Naive thymus-derived CD4-positive, alpha-beta T cell (primary cell): ENCODE results near the gene SLIT3. TPM values are rescaled to one million over a fixed set of nuclear protein-coding genes. Genes with fewer than 3 reads are reported as not detected.

Source experiments
- ATAC-seq: fragments of 150-1000 bp; cut with Tn5 transposase; 2 replicates; pipeline ENCODE4 v1.10.0; 2021; ENCODE audit warnings: mild to moderate bottlenecking, moderate library complexity
- CTCF ChIA-PET: fragments of 350-600 bp; sonication (Branson Sonifier 250); formaldehyde crosslinking; loops from one replicate; lab custom pipeline; 2021; ENCODE audit warnings: antibody characterized with exemption; lab: Charles Lee
- POLR2A ChIA-PET: fragments of 350-600 bp; sonication (Branson Sonifier 250); formaldehyde crosslinking; loops from one replicate; lab custom pipeline; 2021; ENCODE audit warnings: antibody characterized with exemption, inconsistent platforms; lab: Charles Lee
- DNase-seq, 9 donors: peaks; one replicate each; pipeline versions ENCODE4 v3.0.0 to v3.0.0-alpha.2; 2020 to 2022; ENCODE audit warnings: mixed read lengths in 1 of 9
- H3K27ac ChIP-seq: one replicate; pipeline ENCODE4 v1.7.0; 2013; ENCODE audit warnings: mild to moderate bottlenecking, low read depth, low read length, moderate library complexity
- H3K27me3 ChIP-seq, 2 donors: one replicate each; pipeline ENCODE4 v1.7.0; 2013; ENCODE audit warnings: low read length in 2 of 2, mild to moderate bottlenecking in 2 of 2, moderate library complexity in 2 of 2; ENCODE audit not compliant: control insufficient read depth in 2 of 2, insufficient read depth in 2 of 2
- H3K36me3 ChIP-seq, 3 experiments: 1 replicate in 2 of 3; 2 replicates in 1 of 3; pipeline ENCODE4 v1.7.0; 2013; ENCODE audit warnings: low read length in 3 of 3, mild to moderate bottlenecking in 3 of 3, moderate library complexity in 1 of 3; ENCODE audit not compliant: insufficient read depth in 3 of 3, control insufficient read depth in 2 of 3
- H3K4me1 ChIP-seq, 2 donors: one replicate each; pipeline ENCODE4 v1.7.0; 2013; ENCODE audit warnings: low read length in 2 of 2, mild to moderate bottlenecking in 2 of 2, moderate library complexity in 1 of 2; ENCODE audit not compliant: control insufficient read depth in 2 of 2, insufficient read depth in 2 of 2
- H3K4me3 ChIP-seq: 2 replicates; pipeline ENCODE4 v1.7.0; 2013; ENCODE audit warnings: mild to moderate bottlenecking, low read length
- H3K9me3 ChIP-seq, 3 experiments: 1 replicate in 2 of 3; 2 replicates in 1 of 3; pipeline ENCODE4 v1.7.0; 2013; ENCODE audit warnings: low read length in 3 of 3; ENCODE audit not compliant: control insufficient read depth in 2 of 3
- H3K27ac Mint-ChIP-seq, 9 donors: one replicate each; pipeline ENCODE4 v1.8.0; 2020 to 2022; ENCODE audit warnings: mixed read lengths in 9 of 9, mild to moderate bottlenecking in 8 of 9, moderate library complexity in 5 of 9, inconsistent platforms in 2 of 9
- H3K27me3 Mint-ChIP-seq, 5 donors: one replicate each; pipeline ENCODE4 v1.8.0; 2021 to 2022; ENCODE audit warnings: mixed read lengths in 5 of 5, mild to moderate bottlenecking in 1 of 5
- H3K36me3 Mint-ChIP-seq, 5 donors: one replicate each; pipeline ENCODE4 v1.8.0; 2020 to 2022; ENCODE audit warnings: mixed read lengths in 5 of 5, mild to moderate bottlenecking in 3 of 5, inconsistent platforms in 1 of 5
- H3K4me1 Mint-ChIP-seq, 7 donors: one replicate each; pipeline ENCODE4 v1.8.0; 2020 to 2022; ENCODE audit warnings: mixed read lengths in 7 of 7, mild to moderate bottlenecking in 3 of 7, inconsistent platforms in 1 of 7
- H3K4me3 Mint-ChIP-seq, 10 donors: one replicate each; pipeline ENCODE4 v1.8.0; 2020 to 2022; ENCODE audit warnings: mild to moderate bottlenecking in 10 of 10, mixed read lengths in 10 of 10, moderate library complexity in 6 of 10, inconsistent platforms in 2 of 10
- H3K9me3 Mint-ChIP-seq, 11 donors: one replicate each; pipeline ENCODE4 v1.8.0; 2020 to 2022; ENCODE audit warnings: mixed read lengths in 11 of 11, mild to moderate bottlenecking in 4 of 11, inconsistent platforms in 1 of 11, moderate library complexity in 1 of 11
- intact Hi-C, 2 donors: fragments of 100-400 bp; cut with micrococcal nuclease; formaldehyde crosslinking; loops; one replicate each; pipeline ENCODE4 v1.15.1; 2023
- polyA plus RNA-seq, 2 donors: library from polyadenylated mRNA; unstranded; fragments of 300-500 nt; fragmentation: Illumina TruSeq; gene quantifications; one replicate each; pipeline ENCODE4 v1.2.3, GENCODE V29; 2021
- total RNA-seq, 6 experiments: library from RNA in 5 of 6; stranded (reverse) in 5 of 6; gene quantifications; 1 replicate in 5 of 6; 2 replicates in 1 of 6; pipeline ENCODE4 v1.2.3 and lab custom pipeline; 2021 to 2026

SLIT3 gene
- total and polyA plus RNA-seq, 7 experiments from 2014 or later, result 0.34 TPM; not detected in 6

DNA sequence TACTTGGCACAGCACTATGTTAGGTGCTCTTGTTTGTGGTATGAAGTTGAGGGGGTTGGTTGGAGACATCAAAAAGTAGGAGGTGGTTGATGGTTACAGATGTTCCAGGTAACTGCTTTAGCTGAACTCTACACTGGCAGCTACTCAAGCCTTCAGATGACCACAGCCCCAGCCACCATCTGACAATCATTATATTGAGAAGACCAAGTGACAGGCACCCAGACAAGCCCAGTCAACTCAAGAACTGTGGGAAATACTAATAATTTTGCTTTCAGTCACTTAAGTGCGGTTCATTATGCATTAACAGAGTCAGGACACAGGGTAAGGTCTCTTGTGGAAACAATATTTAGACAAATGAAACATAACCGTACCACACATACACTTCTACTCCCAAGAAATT is 38.9 kb upstream of the SLIT3 start:
- no peaks in the 10 kb centered on the region for H3K4me1 Mint-ChIP-seq
- Histone ChIP-seq H3K27ac (no peak overlapping the region), H3K4me1 (no peaks in the 10 kb centered on the region), H3K4me3 (no peak overlapping the region), H3K9me3 (no peaks in the 10 kb centered on the region), H3K27me3 (no peaks in the 10 kb centered on the region), H3K36me3 (no peaks in the 10 kb centered on the region)
- no peak overlapping the region for H3K27ac Mint-ChIP-seq
- ChIA-PET CTCF (no interaction called here), POLR2A (no interaction called here)
- H3K36me3 Mint-ChIP-seq, result no peaks in the 10 kb centered on the region
- intact Hi-C loops, result loop anchor here in 1 of 2 donors (10.0 kb wide), 1 partner anchor 335 kb away; no protein-coding TSS in a partner anchor
- peaks cover 0 to 5% (median 0%) of the 10 kb centered on the region in 11 donors for H3K9me3 Mint-ChIP-seq
- no peak overlapping the region for H3K4me3 Mint-ChIP-seq
- H3K27me3 Mint-ChIP-seq, result peaks cover 2 to 33% (median 19%) of the 10 kb centered on the region in 5 donors
- ATAC-seq, result no peak
- no peak for DNase-seq

- H3K9me3 Mint-ChIP-seq, result peaks cover 0 to 5% (median 0%) of the 10 kb centered on the region in 11 donors
- POLR2A ChIA-PET, result no interaction called here
- no peaks in the 10 kb centered on the region for H3K9me3 ChIP-seq
- no peak overlapping the region for H3K27ac Mint-ChIP-seq
- ATAC-seq, result no peak
- H3K27ac ChIP-seq, result no peak overlapping the region
- H3K4me1 ChIP-seq, result no peaks in the 10 kb centered on the region
- no peak for DNase-seq
- no peak overlapping the region for H3K4me3 ChIP-seq
- intact Hi-C loops, result loop anchor here in 1 of 2 donors (10.0 kb wide), 1 partner anchor 339 kb away; no protein-coding TSS in a partner anchor
- H3K27me3 Mint-ChIP-seq, result peaks cover 2 to 24% (median 14%) of the 10 kb centered on the region in 5 donors
- H3K4me1 Mint-ChIP-seq, result no peaks in the 10 kb centered on the region
- CTCF ChIA-PET, result no interaction called here
- no peaks in the 10 kb centered on the region for H3K27me3 ChIP-seq
- H3K36me3 ChIP-seq, result no peaks in the 10 kb centered on the region
- H3K36me3 Mint-ChIP-seq, result peaks cover 0 to 5% (median 0%) of the 10 kb centered on the region in 5 donors
- H3K4me3 Mint-ChIP-seq, result no peak overlapping the region
These were observed 35.3 kb upstream of the SLIT3 start for GRCh38 chr5:169336242-169336641.

DNA sequence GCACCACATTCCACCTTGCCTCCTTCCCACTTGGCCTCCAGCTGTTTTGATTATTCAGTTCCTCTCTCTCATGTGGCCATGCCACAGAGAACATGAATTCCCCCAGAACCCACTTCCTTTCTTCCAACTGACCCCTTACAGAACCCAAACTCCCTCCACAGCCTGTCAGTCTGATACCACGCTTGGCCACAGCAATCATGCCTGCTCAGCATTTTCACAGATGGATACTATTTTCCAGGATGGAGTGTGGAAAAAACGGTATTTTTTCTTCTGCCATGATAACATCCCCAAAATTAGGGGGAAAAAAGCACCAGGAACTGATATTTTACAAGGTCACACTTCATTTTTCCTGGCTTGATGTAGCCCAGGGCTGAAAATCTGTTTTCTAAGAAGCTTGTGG is 34.9 kb upstream of the SLIT3 start:
- ATAC-seq (no peak), DNase-seq (no peak)
- intact Hi-C loops, result loop anchor here in 1 of 2 donors (10.0 kb wide), 1 partner anchor 339 kb away; no protein-coding TSS in a partner anchor
- Mint-ChIP-seq H3K27me3 (peaks cover 2 to 24% (median 14%) of the 10 kb centered on the region in 5 donors), H3K36me3 (peaks cover 0 to 5% (median 0%) of the 10 kb centered on the region in 5 donors), H3K27ac (no peak overlapping the region), H3K4me1 (no peaks in the 10 kb centered on the region), H3K4me3 (no peak overlapping the region), H3K9me3 (peaks cover 0 to 5% (median 0%) of the 10 kb centered on the region in 11 donors)
- Histone ChIP-seq H3K36me3 (no peaks in the 10 kb centered on the region), H3K27ac (no peak overlapping the region), H3K4me3 (no peak overlapping the region), H3K4me1 (no peaks in the 10 kb centered on the region), H3K9me3 (no peaks in the 10 kb centered on the region), H3K27me3 (no peaks in the 10 kb centered on the region)
- CTCF ChIA-PET, result no interaction called here
- POLR2A ChIA-PET, result no interaction called here

DNA sequence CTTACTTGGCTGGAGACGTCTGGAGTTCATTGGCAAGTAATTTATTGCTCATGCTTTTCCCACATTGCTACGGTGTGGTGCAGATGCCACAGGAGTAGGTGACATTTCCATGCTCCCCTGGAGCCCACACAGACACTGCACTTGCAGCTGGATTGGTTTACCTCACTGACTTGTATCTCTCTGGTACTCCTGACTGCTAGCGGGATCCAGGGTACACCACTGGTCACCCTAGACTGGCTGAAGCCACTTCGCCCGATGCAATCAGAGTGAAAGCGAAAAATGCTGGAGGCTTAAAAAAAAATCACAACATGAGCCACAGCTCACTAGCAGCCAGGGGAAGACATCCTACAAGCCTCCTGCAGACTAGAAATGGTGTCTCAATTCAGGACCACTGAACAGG is 32.6 kb upstream of the SLIT3 start:
- H3K9me3 ChIP-seq, result no peaks in the 10 kb centered on the region
- Mint-ChIP-seq H3K27ac (no peak overlapping the region), H3K4me1 (no peaks in the 10 kb centered on the region), H3K9me3 (peaks cover 0 to 5% (median 0%) of the 10 kb centered on the region in 11 donors), H3K27me3 (peaks cover 2 to 24% (median 14%) of the 10 kb centered on the region in 5 donors), H3K4me3 (no peak overlapping the region), H3K36me3 (peaks cover 0 to 5% (median 0%) of the 10 kb centered on the region in 5 donors)
- no peak for DNase-seq
- H3K4me3 ChIP-seq, result no peak overlapping the region
- H3K27ac ChIP-seq, result no peak overlapping the region
- ATAC-seq, result no peak
- H3K4me1 ChIP-seq, result no peaks in the 10 kb centered on the region
- intact Hi-C loops, result loop anchor here in 1 of 2 donors (10.0 kb wide), 1 partner anchor 341 kb away; no protein-coding TSS in a partner anchor
- POLR2A ChIA-PET, result no interaction called here
- CTCF ChIA-PET, result no interaction called here
- no peaks in the 10 kb centered on the region for H3K36me3 ChIP-seq
- no peaks in the 10 kb centered on the region for H3K27me3 ChIP-seq

- ATAC-seq, result no peak
- ChIA-PET POLR2A (no interaction called here), CTCF (no interaction called here)
- no peak for DNase-seq
- Mint-ChIP-seq H3K27me3 (peaks cover 7 to 19% (median 14%) of the 10 kb centered on the region in 5 donors), H3K36me3 (peaks cover 0 to 5% (median 0%) of the 10 kb centered on the region in 5 donors), H3K9me3 (peaks cover 0 to 6% (median 0%) of the 10 kb centered on the region in 11 donors), H3K4me1 (no peaks in the 10 kb centered on the region), H3K4me3 (no peak overlapping the region), H3K27ac (no peak overlapping the region)
- intact Hi-C loops, result loop anchor here in 1 of 2 donors (10.0 kb wide), 1 partner anchor 343 kb away; no protein-coding TSS in a partner anchor
- no peak overlapping the region for H3K4me3 ChIP-seq
- H3K36me3 ChIP-seq, result no peaks in the 10 kb centered on the region
- no peaks in the 10 kb centered on the region for H3K9me3 ChIP-seq
- H3K27ac ChIP-seq, result no peak overlapping the region
- no peaks in the 10 kb centered on the region for H3K4me1 ChIP-seq
- H3K27me3 ChIP-seq, result no peaks in the 10 kb centered on the region
These were observed 30.4 kb upstream of the SLIT3 start for GRCh38 chr5:169331292-169331852.

- ChIA-PET CTCF (no interaction called here), POLR2A (no interaction called here)
- peaks cover 8 to 19% (median 9%) of the 10 kb centered on the region in 5 donors for H3K27me3 Mint-ChIP-seq
- Histone ChIP-seq H3K9me3 (no peaks in the 10 kb centered on the region), H3K27ac (no peak overlapping the region), H3K36me3 (no peaks in the 10 kb centered on the region), H3K4me1 (no peaks in the 10 kb centered on the region), H3K27me3 (no peaks in the 10 kb centered on the region), H3K4me3 (no peak overlapping the region)
- intact Hi-C loops, result no loop called here
- DNase-seq (no peak), ATAC-seq (no peak)
- H3K36me3 Mint-ChIP-seq, result peaks cover 0 to 2% (median 0%) of the 10 kb centered on the region in 5 donors
- peaks cover 0 to 3% (median 0%) of the 10 kb centered on the region in 7 donors for H3K4me1 Mint-ChIP-seq
- no peak overlapping the region for H3K4me3 Mint-ChIP-seq
- H3K9me3 Mint-ChIP-seq, result peaks cover 0 to 10% (median 3%) of the 10 kb centered on the region in 11 donors
- H3K27ac Mint-ChIP-seq, result no peak overlapping the region
These were observed 27.5 kb upstream of the SLIT3 start for GRCh38 chr5:169328401-169328800.

GRCh38 chr5:169325273-169325672 is 24.3 kb upstream of the SLIT3 start:
- peaks cover 0 to 10% (median 3%) of the 10 kb centered on the region in 11 donors for H3K9me3 Mint-ChIP-seq
- H3K4me3 Mint-ChIP-seq, result no peak overlapping the region
- H3K27me3 ChIP-seq, result no peaks in the 10 kb centered on the region
- ChIA-PET CTCF (no interaction called here), POLR2A (no interaction called here)
- intact Hi-C loops, result no loop called here
- no peak for ATAC-seq
- H3K27ac ChIP-seq, result no peak overlapping the region
- H3K4me1 ChIP-seq, result no peaks in the 10 kb centered on the region
- H3K27me3 Mint-ChIP-seq, result peaks cover 8 to 18% (median 9%) of the 10 kb centered on the region in 5 donors
- no peak overlapping the region for H3K27ac Mint-ChIP-seq
- H3K36me3 ChIP-seq, result no peaks in the 10 kb centered on the region
- no peaks in the 10 kb centered on the region for H3K36me3 Mint-ChIP-seq
- DNase-seq, result no peak
- no peaks in the 10 kb centered on the region for H3K9me3 ChIP-seq
- H3K4me3 ChIP-seq, result no peak overlapping the region
- H3K4me1 Mint-ChIP-seq, result peaks cover 0 to 3% (median 0%) of the 10 kb centered on the region in 7 donors
